Activated CD4-positive, alpha-beta T cell treated with anti-CD3 and anti-CD28 coated beads, Interleukin-2, amount 10 ng/mL, durations not matched to agents 24 days and 14 days (primary cell): Measurements from ENCODE around the gene MSI2. TPM values are rescaled to one million over a fixed set of nuclear protein-coding genes. Genes with fewer than 3 reads are reported as not detected.

Experiments
- DNase-seq: peaks from one replicate; pipeline ENCODE4 v3.0.0; 2022
- H3K27ac Mint-ChIP-seq: one replicate; pipeline ENCODE4 v1.8.0; 2022; ENCODE audit warnings: mild to moderate bottlenecking, mixed read lengths
- H3K27me3 Mint-ChIP-seq: one replicate; pipeline ENCODE4 v1.8.0; 2022; ENCODE audit warnings: mixed read lengths
- H3K36me3 Mint-ChIP-seq: one replicate; pipeline ENCODE4 v1.8.0; 2022; ENCODE audit warnings: low read depth, mild to moderate bottlenecking, mixed read lengths
- H3K4me1 Mint-ChIP-seq: one replicate; pipeline ENCODE4 v1.8.0; 2021; ENCODE audit warnings: mixed read lengths
- H3K4me3 Mint-ChIP-seq: one replicate; pipeline ENCODE4 v1.8.0; 2022; ENCODE audit warnings: mild to moderate bottlenecking, moderate library complexity, mixed read lengths
- H3K9me3 Mint-ChIP-seq: one replicate; pipeline ENCODE4 v1.8.0; 2021; ENCODE audit warnings: mixed read lengths
- intact Hi-C: fragments of 100-400 bp; cut with micrococcal nuclease; formaldehyde crosslinking; loops from one replicate; pipeline ENCODE4 v1.15.1; 2023
- total RNA-seq: library from RNA; stranded (reverse); gene quantifications from 2 replicates; pipeline ENCODE4 v1.2.3, GENCODE V29; 2022

The MSI2 gene
- total RNA-seq, 1 donor from 2014 or later = 172 TPM

GRCh38 chr17:57395721-57396321, 139.5 kb downstream of the MSI2 start:
- no peak overlapping the region for H3K4me3 Mint-ChIP-seq
- H3K27me3 Mint-ChIP-seq = no peaks in the 10 kb centered on the region
- DNase-seq = no peak
- peak overlapping the region; percentile 16 for H3K27ac Mint-ChIP-seq
- peaks cover 20% of the 10 kb centered on the region for H3K4me1 Mint-ChIP-seq
- peaks cover 44% of the 10 kb centered on the region for H3K36me3 Mint-ChIP-seq
- H3K9me3 Mint-ChIP-seq = no peaks in the 10 kb centered on the region
- intact Hi-C loops = loop anchor here (2.0 kb wide), 1 partner anchor 13 kb away; no protein-coding TSS in a partner anchor

DNA sequence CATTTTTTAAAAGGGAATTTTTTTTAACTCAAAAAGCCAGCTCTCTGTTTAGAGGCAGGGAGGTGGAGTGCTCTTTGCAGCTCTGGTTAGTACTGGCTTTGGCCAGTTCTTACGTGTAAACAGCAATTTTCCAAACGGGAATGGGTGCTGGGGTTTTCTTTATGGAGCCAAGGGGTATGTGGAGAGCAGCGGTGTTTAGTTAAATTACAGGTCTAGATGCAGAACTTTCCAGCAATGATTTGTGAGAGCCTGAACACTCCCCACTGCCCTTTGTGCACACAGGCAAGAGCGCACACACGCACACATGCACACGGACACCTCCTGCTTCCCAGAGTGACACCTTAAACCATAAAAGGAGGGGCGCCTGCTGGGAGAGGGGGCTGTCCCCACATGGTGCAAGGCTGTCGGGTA, 140.2 kb downstream of the MSI2 start:
- Mint-ChIP-seq H3K9me3 (no peaks in the 10 kb centered on the region), H3K27ac (no peak overlapping the region), H3K36me3 (peaks cover 46% of the 10 kb centered on the region), H3K27me3 (no peaks in the 10 kb centered on the region), H3K4me3 (no peak overlapping the region), H3K4me1 (peaks cover 20% of the 10 kb centered on the region)
- no peak for DNase-seq
- intact Hi-C loops = loop anchor here (2.0 kb wide), 1 partner anchor 14 kb away; no protein-coding TSS in a partner anchor

DNA sequence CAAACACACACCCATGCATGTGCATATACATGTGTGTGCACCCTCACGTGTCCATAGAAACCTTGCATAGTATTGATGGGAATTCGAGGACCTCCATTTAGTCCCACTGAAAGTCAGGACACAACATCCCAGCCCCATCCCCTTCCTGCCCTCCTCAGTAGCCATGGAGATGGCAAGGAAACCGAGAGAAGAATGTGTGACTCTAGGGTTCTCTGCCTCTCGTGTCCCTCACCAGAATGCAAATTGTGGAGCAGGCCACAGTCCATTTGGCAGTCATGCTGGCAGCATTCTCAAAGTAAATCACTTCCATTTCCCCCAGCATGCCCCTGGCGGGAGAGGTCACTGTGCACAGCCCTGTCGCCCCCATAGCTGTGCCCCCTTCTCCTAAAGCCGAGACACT, 141.1 kb downstream of the MSI2 start:
- peaks cover 45% of the 10 kb centered on the region for H3K36me3 Mint-ChIP-seq
- no peaks in the 10 kb centered on the region for H3K27me3 Mint-ChIP-seq
- DNase-seq = no peak
- intact Hi-C loops = loop anchor here (2.0 kb wide), 1 partner anchor 15 kb away; no protein-coding TSS in a partner anchor
- H3K4me3 Mint-ChIP-seq = no peak overlapping the region
- H3K27ac Mint-ChIP-seq = no peak overlapping the region
- H3K4me1 Mint-ChIP-seq = peaks cover 20% of the 10 kb centered on the region
- no peaks in the 10 kb centered on the region for H3K9me3 Mint-ChIP-seq

DNA sequence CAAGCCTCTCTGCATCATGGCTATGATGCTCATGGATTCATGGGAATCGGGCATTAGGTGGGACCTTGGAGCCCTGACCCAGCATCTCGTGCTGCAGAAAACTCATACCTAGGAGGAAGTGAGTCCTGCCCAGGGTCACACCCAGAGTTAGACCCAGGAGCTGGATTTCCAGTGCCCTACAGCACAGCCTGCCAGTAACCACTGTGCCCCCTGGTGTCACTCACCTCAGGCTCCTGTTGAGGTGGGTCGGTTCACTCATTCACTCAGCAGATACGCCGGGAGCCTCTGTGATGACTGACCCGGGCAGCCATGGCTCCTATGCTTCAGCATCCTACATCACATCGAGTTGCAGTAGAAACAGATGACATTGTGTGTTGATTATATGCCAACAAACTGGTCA, 143.4 kb downstream of the MSI2 start:
- no peaks in the 10 kb centered on the region for H3K9me3 Mint-ChIP-seq
- H3K27ac Mint-ChIP-seq = no peak overlapping the region
- no peak for DNase-seq
- no peaks in the 10 kb centered on the region for H3K27me3 Mint-ChIP-seq
- peaks cover 31% of the 10 kb centered on the region for H3K36me3 Mint-ChIP-seq
- no peak overlapping the region for H3K4me3 Mint-ChIP-seq
- intact Hi-C loops = no loop called here
- peaks cover 22% of the 10 kb centered on the region for H3K4me1 Mint-ChIP-seq

DNA sequence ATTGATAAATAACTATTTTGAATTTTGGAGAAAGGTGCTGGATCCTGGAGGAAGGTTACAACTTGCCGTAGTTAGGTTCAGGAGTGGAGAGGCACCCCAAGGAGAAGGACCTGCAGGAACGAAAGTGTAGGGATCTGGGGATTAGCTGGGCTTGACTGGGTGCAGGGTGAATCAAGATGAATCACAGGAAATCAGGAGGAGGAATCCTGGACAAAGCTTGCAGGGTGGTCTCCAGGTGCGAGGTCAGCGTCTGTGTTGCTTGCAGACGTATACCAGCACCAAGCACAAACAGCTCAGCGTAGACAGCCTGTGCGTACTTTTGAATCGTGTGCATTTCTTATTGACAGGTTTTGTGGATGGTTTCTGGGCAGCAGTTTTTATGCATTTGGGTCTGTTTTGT, 144.3 kb downstream of the MSI2 start:
- Mint-ChIP-seq H3K27ac (no peak overlapping the region), H3K4me1 (peaks cover 13% of the 10 kb centered on the region), H3K4me3 (no peak overlapping the region), H3K27me3 (no peaks in the 10 kb centered on the region), H3K9me3 (no peaks in the 10 kb centered on the region), H3K36me3 (peaks cover 23% of the 10 kb centered on the region)
- intact Hi-C loops = no loop called here
- DNase-seq = no peak

DNA sequence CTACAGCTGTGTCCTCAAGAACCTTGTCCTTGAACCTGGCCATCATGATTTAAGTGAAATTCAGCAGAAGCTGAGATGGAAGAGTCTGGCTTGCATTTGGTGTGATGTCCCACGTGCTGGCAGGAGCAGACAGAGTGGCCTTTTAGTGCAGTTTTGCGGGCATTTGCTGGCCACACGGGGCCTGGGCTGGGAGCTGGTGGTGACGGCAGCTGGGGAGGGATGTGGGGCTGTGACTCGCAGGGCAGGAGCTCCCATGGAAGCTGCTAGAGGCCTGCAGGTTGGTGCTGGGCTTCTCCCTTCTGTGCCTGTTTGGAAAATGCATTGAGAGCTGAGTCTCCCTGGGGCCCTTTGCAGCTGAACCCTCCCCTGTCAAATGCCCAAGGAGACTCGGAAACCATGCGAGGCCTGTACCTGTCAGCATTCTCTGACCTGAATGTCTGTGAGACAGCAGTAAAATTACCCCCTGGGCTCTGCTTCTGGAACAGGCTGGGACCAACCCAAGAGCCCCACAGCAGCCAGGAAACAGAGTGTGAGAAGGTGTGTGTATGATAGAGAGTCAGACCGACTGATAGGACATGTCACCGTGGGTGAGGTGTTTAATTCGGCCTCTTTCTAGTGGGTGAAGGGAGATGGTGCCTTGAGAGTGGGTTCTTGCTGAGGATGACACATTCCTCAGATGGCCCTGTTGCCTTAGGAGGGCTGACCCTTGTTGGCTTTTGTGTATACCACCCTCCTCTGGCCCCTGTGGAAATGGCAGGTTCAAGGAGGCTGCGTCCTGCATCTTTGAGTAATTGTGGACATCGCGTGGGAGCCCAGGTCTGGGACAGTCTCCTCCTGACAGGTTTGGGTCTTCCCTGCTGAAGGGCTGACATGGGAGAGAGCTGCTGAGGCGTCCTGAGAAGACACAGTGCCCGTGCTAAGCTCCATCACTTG, 145.5 kb downstream of the MSI2 start:
- intact Hi-C loops = no loop called here
- H3K27ac Mint-ChIP-seq = no peak overlapping the region
- peaks cover 17% of the 10 kb centered on the region for H3K36me3 Mint-ChIP-seq

DNA sequence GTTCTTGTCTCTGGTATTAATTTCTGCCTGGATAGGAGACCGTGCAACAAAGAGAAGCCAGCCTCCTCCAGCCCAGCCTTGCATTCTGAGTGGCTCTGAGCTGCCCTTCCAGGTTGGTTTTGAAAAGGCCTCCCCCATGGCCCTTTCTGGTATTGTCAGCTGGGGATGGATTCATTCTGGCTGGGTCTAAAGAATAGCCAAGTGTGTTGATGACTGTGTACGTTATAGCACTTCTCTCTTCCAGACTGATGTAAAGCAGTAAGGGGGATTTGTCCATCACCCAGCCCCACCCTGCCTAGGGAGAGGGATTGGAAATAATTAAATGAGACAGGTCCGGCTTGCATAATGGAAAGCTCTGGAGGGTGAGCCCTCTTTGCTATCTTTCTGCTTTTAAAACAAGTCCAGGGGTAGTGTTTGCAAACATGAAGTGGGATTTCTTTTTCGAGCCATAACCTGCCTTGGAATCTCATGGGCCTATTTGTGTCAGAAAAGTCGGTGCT, 146.4 kb downstream of the MSI2 start:
- H3K4me1 Mint-ChIP-seq = peaks cover 23% of the 10 kb centered on the region
- H3K27me3 Mint-ChIP-seq = no peaks in the 10 kb centered on the region
- peaks cover 20% of the 10 kb centered on the region for H3K36me3 Mint-ChIP-seq
- intact Hi-C loops = no loop called here
- no peaks in the 10 kb centered on the region for H3K9me3 Mint-ChIP-seq
- no peak overlapping the region for H3K4me3 Mint-ChIP-seq
- no peak for DNase-seq
- no peak overlapping the region for H3K27ac Mint-ChIP-seq

More for the DNA sequence above, 145.5 kb downstream of the MSI2 start:
- H3K9me3 Mint-ChIP-seq = no peaks in the 10 kb centered on the region
- no peak overlapping the region for H3K4me3 Mint-ChIP-seq
- H3K27me3 Mint-ChIP-seq = no peaks in the 10 kb centered on the region
- DNase-seq = no peak
- peaks cover 15% of the 10 kb centered on the region for H3K4me1 Mint-ChIP-seq

DNA sequence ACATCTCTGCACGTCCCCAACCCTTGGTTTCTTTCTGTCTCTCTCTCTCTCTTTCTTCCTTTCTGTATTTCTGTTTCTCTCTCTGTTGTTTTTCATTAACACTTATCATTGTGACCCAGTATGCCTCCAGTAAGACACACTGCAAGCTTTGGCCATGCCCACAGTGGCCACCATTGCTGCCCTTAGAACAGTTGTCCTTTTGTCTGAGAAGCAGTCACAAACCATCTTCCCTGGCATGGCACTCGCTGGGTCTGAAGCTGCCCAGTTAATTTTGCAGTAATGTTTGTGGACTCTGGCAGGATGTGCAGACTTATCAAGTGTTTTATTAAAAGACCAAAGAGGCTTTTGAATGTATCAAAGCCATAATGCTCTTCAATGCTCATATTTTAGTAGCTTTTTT, 146.9 kb downstream of the MSI2 start:
- intact Hi-C loops = no loop called here

GRCh38 chr17:57404073-57404472, 147.8 kb downstream of the MSI2 start:
- no peak overlapping the region for H3K27ac Mint-ChIP-seq
- intact Hi-C loops = no loop called here
- no peak for DNase-seq
- no peak overlapping the region for H3K4me3 Mint-ChIP-seq
- H3K9me3 Mint-ChIP-seq = no peaks in the 10 kb centered on the region
- H3K4me1 Mint-ChIP-seq = peaks cover 31% of the 10 kb centered on the region
- H3K27me3 Mint-ChIP-seq = no peaks in the 10 kb centered on the region
- peaks cover 17% of the 10 kb centered on the region for H3K36me3 Mint-ChIP-seq

More for the DNA sequence above, 146.9 kb downstream of the MSI2 start:
- H3K27me3 Mint-ChIP-seq = no peaks in the 10 kb centered on the region
- peaks cover 18% of the 10 kb centered on the region for H3K36me3 Mint-ChIP-seq
- H3K4me1 Mint-ChIP-seq = peaks cover 25% of the 10 kb centered on the region
- H3K4me3 Mint-ChIP-seq = no peak overlapping the region
- DNase-seq = no peak
- H3K27ac Mint-ChIP-seq = no peak overlapping the region
- H3K9me3 Mint-ChIP-seq = no peaks in the 10 kb centered on the region

DNA sequence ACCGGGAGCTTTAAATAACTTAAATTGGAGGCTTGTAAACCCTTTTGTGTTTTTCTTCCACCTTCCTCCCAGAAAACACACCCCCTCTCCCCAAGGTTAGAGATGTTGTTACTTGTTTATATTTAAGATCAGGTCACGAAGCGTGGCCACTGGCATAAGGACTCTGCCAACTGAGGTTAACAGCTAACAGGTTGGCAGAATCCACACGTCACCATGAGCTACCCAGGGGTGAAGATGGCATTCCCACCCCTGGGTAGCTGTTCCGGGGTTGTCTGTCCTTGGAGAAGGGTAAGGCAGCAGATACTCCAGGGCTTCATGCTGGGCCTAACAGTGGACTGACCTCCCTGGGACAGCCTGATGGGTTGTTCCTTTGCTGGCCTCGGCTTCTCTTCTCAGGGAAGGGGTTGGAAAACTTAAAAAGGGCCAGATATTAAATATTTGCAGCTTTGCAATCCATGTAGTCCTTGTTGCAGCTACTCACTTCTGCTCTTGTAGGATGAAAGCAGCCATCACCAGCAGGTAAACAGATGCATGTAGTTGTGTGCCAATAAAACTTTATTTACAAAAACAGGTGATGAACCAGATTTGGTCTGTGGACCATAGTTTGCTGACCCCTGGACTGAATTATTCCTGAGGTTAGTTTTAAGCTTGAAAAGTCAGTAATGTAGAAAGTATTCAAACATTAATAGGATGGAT, 148.6 kb downstream of the MSI2 start:
- H3K4me1 Mint-ChIP-seq = peaks cover 32% of the 10 kb centered on the region
- H3K36me3 Mint-ChIP-seq = peaks cover 17% of the 10 kb centered on the region
- H3K9me3 Mint-ChIP-seq = no peaks in the 10 kb centered on the region
- H3K27ac Mint-ChIP-seq = no peak overlapping the region
- no peak for DNase-seq
- H3K27me3 Mint-ChIP-seq = no peaks in the 10 kb centered on the region
- no peak overlapping the region for H3K4me3 Mint-ChIP-seq
- intact Hi-C loops = no loop called here

DNA sequence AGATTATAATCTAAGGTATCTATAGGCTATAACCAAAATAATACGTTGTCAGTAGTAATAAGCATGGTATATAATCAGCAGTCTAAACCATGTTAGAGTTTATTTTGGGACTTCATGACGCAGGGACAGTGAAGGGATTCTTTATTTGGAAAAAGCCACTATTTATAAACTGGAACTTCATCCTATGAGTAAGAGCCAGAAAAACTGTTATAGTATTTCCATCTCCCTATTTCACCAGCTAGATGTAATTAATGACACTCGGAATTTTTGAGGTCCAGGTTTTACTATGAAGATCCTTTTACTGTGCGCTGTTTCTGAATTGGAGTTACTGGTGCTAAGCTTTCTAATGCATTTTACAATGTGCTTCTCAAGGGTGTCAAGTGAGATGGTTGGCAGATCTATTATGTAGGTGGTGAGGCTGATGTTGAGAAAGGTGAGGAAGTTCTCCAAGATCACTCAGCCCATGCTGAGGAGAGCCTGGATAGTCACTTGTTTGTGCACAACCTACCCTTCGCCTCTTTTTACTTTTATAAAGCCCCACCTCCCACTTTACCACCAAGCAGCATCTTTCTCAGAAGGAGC, 149.3 kb downstream of the MSI2 start:
- no peak overlapping the region for H3K4me3 Mint-ChIP-seq
- H3K27ac Mint-ChIP-seq = no peak overlapping the region
- DNase-seq = no peak
- peaks cover 29% of the 10 kb centered on the region for H3K4me1 Mint-ChIP-seq
- intact Hi-C loops = no loop called here
- no peaks in the 10 kb centered on the region for H3K9me3 Mint-ChIP-seq
- H3K27me3 Mint-ChIP-seq = no peaks in the 10 kb centered on the region
- H3K36me3 Mint-ChIP-seq = peaks cover 14% of the 10 kb centered on the region

DNA sequence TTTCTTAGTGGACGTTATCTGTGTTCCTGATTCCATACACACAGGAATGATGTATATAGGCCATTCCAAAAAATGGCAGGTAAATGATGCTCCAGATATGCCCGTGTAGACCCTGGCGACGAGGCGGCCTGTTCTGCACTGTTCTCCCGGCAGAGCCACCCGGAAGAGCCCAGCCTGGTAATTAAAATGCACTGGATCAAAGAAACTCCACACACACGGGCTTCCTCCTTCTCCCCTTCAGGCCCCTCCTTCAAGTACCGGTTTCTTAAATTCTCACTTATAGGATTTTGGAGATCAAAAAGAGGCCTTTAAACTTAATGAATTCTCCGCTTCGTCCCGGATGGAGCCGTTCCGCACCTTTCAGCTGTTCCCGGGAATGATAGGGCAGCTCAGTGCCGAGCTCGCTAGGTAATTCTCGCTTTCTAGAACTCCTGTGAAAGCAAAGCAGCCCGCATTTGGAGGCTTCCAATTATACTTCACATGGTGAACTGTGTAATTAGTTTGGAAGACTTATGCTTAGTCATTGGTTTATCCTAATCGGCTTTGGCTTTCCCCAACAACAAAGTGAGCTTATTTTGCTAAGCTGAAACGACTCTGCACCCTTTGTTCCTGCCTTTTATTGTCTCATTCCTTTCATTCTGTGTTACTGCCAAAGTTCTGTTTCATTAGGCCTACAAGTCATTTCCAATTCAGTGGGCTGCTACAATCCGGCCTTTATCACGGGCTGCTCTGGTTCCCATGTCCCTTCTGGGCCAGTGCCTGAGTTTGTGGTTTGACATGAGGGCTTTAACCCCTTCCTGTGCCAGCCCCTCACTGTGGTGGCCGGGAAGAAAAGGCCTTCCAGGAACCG, 150.0 kb downstream of the MSI2 start:
- no peaks in the 10 kb centered on the region for H3K9me3 Mint-ChIP-seq
- H3K4me3 Mint-ChIP-seq = no peak overlapping the region
- no peak for DNase-seq
- H3K27ac Mint-ChIP-seq = peak overlapping the region; percentile 16
- intact Hi-C loops = no loop called here
- no peaks in the 10 kb centered on the region for H3K27me3 Mint-ChIP-seq
- peaks cover 12% of the 10 kb centered on the region for H3K36me3 Mint-ChIP-seq
- peaks cover 29% of the 10 kb centered on the region for H3K4me1 Mint-ChIP-seq

GRCh38 chr17:57406981-57407286, 150.6 kb downstream of the MSI2 start:
- Mint-ChIP-seq H3K27ac (peak overlapping the region; percentile 16), H3K27me3 (no peaks in the 10 kb centered on the region), H3K9me3 (no peaks in the 10 kb centered on the region), H3K4me1 (peaks cover 29% of the 10 kb centered on the region), H3K4me3 (peak overlapping the region; percentile 34), H3K36me3 (peaks cover 9% of the 10 kb centered on the region)
- DNase-seq = no peak
- intact Hi-C loops = no loop called here
